NCI-H82 (cell line): ENCODE measurements around the gene LPIN1.
"Not testable (repeated sequence)": the region's sequence is repeated elsewhere in the genome, so short reads cannot be mapped to it uniquely, and the experiment has no call there.

ENCODE experiments used
- DNase-seq: peaks from one replicate; lab custom pipeline; 2025; lab: John Stamatoyannopoulos, UW

The LPIN1 gene

GRCh38 chr2:11835403-11835802, 89.0 kb downstream of the LPIN1 start:
- DNase-seq = no peak

- DNase-seq = no peak
Measured at GRCh38 chr2:11836647-11837219, 90.3 kb downstream of the LPIN1 start.

- no peak for DNase-seq
Measured at GRCh38 chr2:11837875-11838734, 91.7 kb downstream of the LPIN1 start.

- DNase-seq = no peak
Measured at GRCh38 chr2:11839916-11840315, 93.5 kb downstream of the LPIN1 start.

- no peak for DNase-seq
Measured at GRCh38 chr2:11842336-11842735, 95.9 kb downstream of the LPIN1 start.

GRCh38 chr2:11844798-11845197, 98.4 kb downstream of the LPIN1 start:
- DNase-seq = not testable (repeated sequence)

GRCh38 chr2:11847935-11848334, 101.5 kb downstream of the LPIN1 start:
- DNase-seq = not testable (repeated sequence)

GRCh38 chr2:11850082-11850481, 103.7 kb downstream of the LPIN1 start:
- no peak for DNase-seq

- no peak for DNase-seq
Measured at GRCh38 chr2:11852526-11853196, 106.2 kb downstream of the LPIN1 start.

GRCh38 chr2:11853197-11853588, 106.8 kb downstream of the LPIN1 start:
- no peak for DNase-seq

GRCh38 chr2:11855064-11855760, 108.8 kb downstream of the LPIN1 start:
- no peak for DNase-seq

GRCh38 chr2:11856095-11856494, 109.7 kb downstream of the LPIN1 start:
- DNase-seq = no peak

- DNase-seq = no peak
Measured at GRCh38 chr2:11858883-11859282, 112.5 kb downstream of the LPIN1 start.

- DNase-seq = not testable (repeated sequence)
Measured at GRCh38 chr2:11859975-11860374, 113.5 kb downstream of the LPIN1 start.

GRCh38 chr2:11861044-11861443, 114.6 kb downstream of the LPIN1 start:
- no peak for DNase-seq

- DNase-seq = no peak
Measured at GRCh38 chr2:11862049-11862448, 115.6 kb downstream of the LPIN1 start.

GRCh38 chr2:11863103-11863502, 116.7 kb downstream of the LPIN1 start:
- no peak for DNase-seq

GRCh38 chr2:11863513-11864328, 117.3 kb downstream of the LPIN1 start:
- peak; percentile 78 for DNase-seq

GRCh38 chr2:11864724-11865123, 118.3 kb downstream of the LPIN1 start:
- DNase-seq = no peak

- DNase-seq = no peak
Measured at GRCh38 chr2:11865378-11865777, 118.9 kb downstream of the LPIN1 start.

GRCh38 chr2:11865805-11866204, 119.4 kb downstream of the LPIN1 start:
- DNase-seq = no peak
